Endothelial cell of umbilical vein (primary cell): ENCODE measurements around the gene ULK1.

Experiments used
- POLR2A ChIP-seq: IDR thresholded peaks from 2 replicates; pipeline ENCODE4 v1.6.1; 2012; ENCODE audit warnings: low read depth, mild to moderate bottlenecking, control low read depth, low read length
- POLR2AphosphoS5 ChIP-seq: IDR thresholded peaks from 2 replicates; pipeline ENCODE4 v1.6.1; 2012; ENCODE audit warnings: low read depth, mild to moderate bottlenecking, control low read depth, low read length, moderate library complexity; ENCODE audit not compliant: insufficient read depth

DNA sequence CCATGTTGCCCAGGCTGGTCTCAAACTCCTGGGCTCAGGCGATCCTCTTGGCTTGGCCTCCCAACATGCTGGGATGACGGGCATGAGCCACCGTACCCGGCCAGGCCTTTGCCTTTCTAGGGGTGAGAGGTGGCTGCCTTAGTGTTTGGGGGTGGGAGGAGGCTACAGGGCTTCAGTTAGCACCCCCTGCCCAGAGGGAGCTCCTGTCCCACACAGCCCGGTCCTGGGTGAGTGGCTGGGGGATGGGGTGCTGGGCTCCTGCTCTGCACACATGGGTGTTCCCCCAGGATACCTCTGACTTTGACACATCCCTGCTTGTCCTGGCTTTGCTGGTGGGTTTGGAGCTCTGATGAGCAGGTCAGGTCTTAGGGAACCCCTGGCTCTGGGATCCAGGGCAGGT, 9.9 kb downstream of the ULK1 start:
- no peak for TF ChIP-seq POLR2AphosphoS5
- TF ChIP-seq POLR2A = no peak
